ENCODE results near the gene BIRC2.

DNA sequence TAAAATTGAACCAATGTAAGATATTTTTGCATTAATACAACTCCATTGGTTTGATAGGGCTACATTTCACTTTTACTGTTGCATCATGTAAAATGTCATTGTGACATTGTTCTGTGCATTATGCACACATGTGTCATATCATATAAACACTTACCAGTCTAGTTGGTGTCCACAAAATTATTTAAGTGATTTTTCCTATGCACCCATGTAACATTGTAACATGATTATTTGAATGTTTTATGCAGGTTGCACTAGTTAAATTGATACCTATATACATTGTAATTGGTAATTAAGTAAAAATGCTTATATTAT lies 39.3 kb upstream of the BIRC2 start:
- TF ChIP-seq, protein P1, sequence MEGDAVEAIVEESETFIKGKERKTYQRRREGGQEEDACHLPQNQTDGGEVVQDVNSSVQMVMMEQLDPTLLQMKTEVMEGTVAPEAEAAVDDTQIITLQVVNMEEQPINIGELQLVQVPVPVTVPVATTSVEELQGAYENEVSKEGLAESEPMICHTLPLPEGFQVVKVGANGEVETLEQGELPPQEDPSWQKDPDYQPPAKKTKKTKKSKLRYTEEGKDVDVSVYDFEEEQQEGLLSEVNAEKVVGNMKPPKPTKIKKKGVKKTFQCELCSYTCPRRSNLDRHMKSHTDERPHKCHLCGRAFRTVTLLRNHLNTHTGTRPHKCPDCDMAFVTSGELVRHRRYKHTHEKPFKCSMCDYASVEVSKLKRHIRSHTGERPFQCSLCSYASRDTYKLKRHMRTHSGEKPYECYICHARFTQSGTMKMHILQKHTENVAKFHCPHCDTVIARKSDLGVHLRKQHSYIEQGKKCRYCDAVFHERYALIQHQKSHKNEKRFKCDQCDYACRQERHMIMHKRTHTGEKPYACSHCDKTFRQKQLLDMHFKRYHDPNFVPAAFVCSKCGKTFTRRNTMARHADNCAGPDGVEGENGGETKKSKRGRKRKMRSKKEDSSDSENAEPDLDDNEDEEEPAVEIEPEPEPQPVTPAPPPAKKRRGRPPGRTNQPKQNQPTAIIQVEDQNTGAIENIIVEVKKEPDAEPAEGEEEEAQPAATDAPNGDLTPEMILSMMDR (IDR thresholded peaks at IDR 0.05): no peak
- no peak for TF ChIP-seq POLR2AphosphoS5 (IDR thresholded peaks at IDR 0.05; ENCODE audit: low read depth, low read length)
- TF ChIP-seq, protein P2, sequence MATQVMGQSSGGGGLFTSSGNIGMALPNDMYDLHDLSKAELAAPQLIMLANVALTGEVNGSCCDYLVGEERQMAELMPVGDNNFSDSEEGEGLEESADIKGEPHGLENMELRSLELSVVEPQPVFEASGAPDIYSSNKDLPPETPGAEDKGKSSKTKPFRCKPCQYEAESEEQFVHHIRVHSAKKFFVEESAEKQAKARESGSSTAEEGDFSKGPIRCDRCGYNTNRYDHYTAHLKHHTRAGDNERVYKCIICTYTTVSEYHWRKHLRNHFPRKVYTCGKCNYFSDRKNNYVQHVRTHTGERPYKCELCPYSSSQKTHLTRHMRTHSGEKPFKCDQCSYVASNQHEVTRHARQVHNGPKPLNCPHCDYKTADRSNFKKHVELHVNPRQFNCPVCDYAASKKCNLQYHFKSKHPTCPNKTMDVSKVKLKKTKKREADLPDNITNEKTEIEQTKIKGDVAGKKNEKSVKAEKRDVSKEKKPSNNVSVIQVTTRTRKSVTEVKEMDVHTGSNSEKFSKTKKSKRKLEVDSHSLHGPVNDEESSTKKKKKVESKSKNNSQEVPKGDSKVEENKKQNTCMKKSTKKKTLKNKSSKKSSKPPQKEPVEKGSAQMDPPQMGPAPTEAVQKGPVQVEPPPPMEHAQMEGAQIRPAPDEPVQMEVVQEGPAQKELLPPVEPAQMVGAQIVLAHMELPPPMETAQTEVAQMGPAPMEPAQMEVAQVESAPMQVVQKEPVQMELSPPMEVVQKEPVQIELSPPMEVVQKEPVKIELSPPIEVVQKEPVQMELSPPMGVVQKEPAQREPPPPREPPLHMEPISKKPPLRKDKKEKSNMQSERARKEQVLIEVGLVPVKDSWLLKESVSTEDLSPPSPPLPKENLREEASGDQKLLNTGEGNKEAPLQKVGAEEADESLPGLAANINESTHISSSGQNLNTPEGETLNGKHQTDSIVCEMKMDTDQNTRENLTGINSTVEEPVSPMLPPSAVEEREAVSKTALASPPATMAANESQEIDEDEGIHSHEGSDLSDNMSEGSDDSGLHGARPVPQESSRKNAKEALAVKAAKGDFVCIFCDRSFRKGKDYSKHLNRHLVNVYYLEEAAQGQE (IDR thresholded peaks at IDR 0.05; ENCODE audit: insufficient read depth in 1 of 2, low read depth in 2 of 2, low read length in 1 of 2): peak in 1 of 2 experiments; percentile 55; a peak in 2 of 4 replicates
- no peak for TF ChIP-seq SIN3A (IDR thresholded peaks at IDR 0.05; ENCODE audit: borderline replicate concordance, insufficient read depth, low read depth, low read length)
